Stimulated activated CD8-positive, alpha-beta memory T cell treated with anti-CD3 and anti-CD28 coated beads, Interleukin-2, amount 100 ng/mL, for 1 hour (primary cell): ENCODE results near the gene FGF1.
"Not testable (repeated sequence)": the region's sequence is repeated elsewhere in the genome, so short reads cannot be mapped to it uniquely, and the experiment has no call there.

ENCODE experiments used
- DNase-seq, 2 donors: peaks; one replicate each; pipeline ENCODE4 v3.0.0-alpha.2; 2020; ENCODE audit warnings: low read depth in 2 of 2

Gene FGF1

GRCh38 chr5:142668336-142668735 lies 17.6 kb downstream of the FGF1 start:
- DNase-seq: no peak

- no peak for DNase-seq
Measured at GRCh38 chr5:142667831-142668230, 18.1 kb downstream of the FGF1 start.

- no peak for DNase-seq
Measured at GRCh38 chr5:142664636-142665035, 21.3 kb downstream of the FGF1 start.

- no peak for DNase-seq
Measured at GRCh38 chr5:142664067-142664466, 21.8 kb downstream of the FGF1 start.

GRCh38 chr5:142663246-142663645 lies 22.6 kb downstream of the FGF1 start:
- DNase-seq: no peak

GRCh38 chr5:142661957-142662356 lies 23.9 kb downstream of the FGF1 start:
- no peak for DNase-seq

GRCh38 chr5:142661143-142661542 lies 24.7 kb downstream of the FGF1 start:
- no peak for DNase-seq

- DNase-seq: no peak
Measured at GRCh38 chr5:142660731-142661130, 25.2 kb downstream of the FGF1 start.

- DNase-seq: no peak
Measured at GRCh38 chr5:142660196-142660595, 25.7 kb downstream of the FGF1 start.

- no peak for DNase-seq
Measured at GRCh38 chr5:142659405-142659804, 26.5 kb downstream of the FGF1 start.

GRCh38 chr5:142658278-142658677 lies 27.6 kb downstream of the FGF1 start:
- no peak for DNase-seq

GRCh38 chr5:142657446-142657845 lies 28.4 kb downstream of the FGF1 start:
- DNase-seq: no peak

- DNase-seq: peak; percentile 36 to 52
Measured at GRCh38 chr5:142655339-142656267, 30.3 kb downstream of the FGF1 start.

- DNase-seq: no peak
Measured at GRCh38 chr5:142654578-142655058, 31.3 kb downstream of the FGF1 start.

- no peak for DNase-seq
Measured at GRCh38 chr5:142653321-142653720, 32.6 kb downstream of the FGF1 start.

GRCh38 chr5:142652563-142652962 lies 33.3 kb downstream of the FGF1 start:
- no peak for DNase-seq

GRCh38 chr5:142650881-142651280 lies 35.0 kb downstream of the FGF1 start:
- DNase-seq: no peak

- no peak for DNase-seq
Measured at GRCh38 chr5:142650060-142650459, 35.8 kb downstream of the FGF1 start.

- not testable (repeated sequence) for DNase-seq
Measured at GRCh38 chr5:142648108-142648507, 37.8 kb downstream of the FGF1 start.

- DNase-seq: no peak
Measured at GRCh38 chr5:142645456-142645855, 40.4 kb downstream of the FGF1 start.

- no peak for DNase-seq
Measured at GRCh38 chr5:142644640-142645361, 41.1 kb downstream of the FGF1 start.

GRCh38 chr5:142644127-142644526 lies 41.8 kb downstream of the FGF1 start:
- DNase-seq: no peak

- DNase-seq: no peak
Measured at GRCh38 chr5:142643634-142644033, 42.3 kb downstream of the FGF1 start.
